WERI-Rb-1 (cell line): Measurements from ENCODE around the gene NHLRC4.

Experiments used
- DNase-seq: peaks from one replicate; pipeline ENCODE4 v3.0.0-alpha.2; 2020
- H3K27ac ChIP-seq: fragments of 250-450 bp; sonication (Bioruptor Pico); 2 replicates; pipeline ENCODE4 v1.5.1; 2020; ENCODE audit warnings: mild to moderate bottlenecking, moderate library complexity
- H3K27me3 ChIP-seq: fragments of 250-450 bp; sonication (Bioruptor Pico); 2 replicates; pipeline ENCODE4 v1.5.1; 2021; ENCODE audit warnings: mild to moderate bottlenecking, low read depth, moderate library complexity; ENCODE audit not compliant: insufficient read depth, severe bottlenecking
- H3K36me3 ChIP-seq: fragments of 250-450 bp; sonication (Bioruptor Pico); 2 replicates; pipeline ENCODE4 v1.5.1; 2020; ENCODE audit warnings: mild to moderate bottlenecking, moderate library complexity
- H3K4me3 ChIP-seq: 2 replicates; pipeline ENCODE4 v1.5.1; 2011; ENCODE audit warnings: low read depth, mild to moderate bottlenecking, control low read depth, low read length
- H3K9me3 ChIP-seq: fragments of 250-450 bp; sonication (Bioruptor Pico); 2 replicates; pipeline ENCODE4 v1.5.1; 2021; ENCODE audit warnings: mild to moderate bottlenecking, moderate library complexity; ENCODE audit not compliant: severe bottlenecking
- TF ChIP-seq, protein P1 (sequence below): IDR thresholded peaks from 2 replicates; pipeline ENCODE4 v1.5.1; 2011; ENCODE audit warnings: low read depth, mild to moderate bottlenecking, control low read depth, inconsistent platforms, low read length

NHLRC4 gene

DNA sequence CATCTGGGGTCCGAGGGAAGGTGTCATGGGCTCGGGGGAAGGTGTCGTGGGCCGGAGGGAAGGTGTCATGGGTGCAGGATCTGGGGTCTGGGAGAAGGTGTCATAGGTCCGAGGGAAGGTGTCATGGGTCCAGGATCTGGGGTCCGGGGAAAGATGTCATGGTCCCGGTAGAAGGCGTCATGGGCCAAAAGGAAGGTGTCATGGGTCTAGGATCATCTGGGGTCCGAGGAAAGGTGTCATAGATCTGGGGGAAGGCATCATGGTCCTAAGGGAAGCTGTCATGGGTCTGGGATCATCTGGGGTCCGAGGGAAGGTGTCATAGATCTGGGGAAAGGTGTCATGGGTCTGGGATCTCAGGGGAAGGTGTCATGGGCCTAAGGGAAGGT, 24.0 kb downstream of the NHLRC4 start:
- TF ChIP-seq, protein P1, sequence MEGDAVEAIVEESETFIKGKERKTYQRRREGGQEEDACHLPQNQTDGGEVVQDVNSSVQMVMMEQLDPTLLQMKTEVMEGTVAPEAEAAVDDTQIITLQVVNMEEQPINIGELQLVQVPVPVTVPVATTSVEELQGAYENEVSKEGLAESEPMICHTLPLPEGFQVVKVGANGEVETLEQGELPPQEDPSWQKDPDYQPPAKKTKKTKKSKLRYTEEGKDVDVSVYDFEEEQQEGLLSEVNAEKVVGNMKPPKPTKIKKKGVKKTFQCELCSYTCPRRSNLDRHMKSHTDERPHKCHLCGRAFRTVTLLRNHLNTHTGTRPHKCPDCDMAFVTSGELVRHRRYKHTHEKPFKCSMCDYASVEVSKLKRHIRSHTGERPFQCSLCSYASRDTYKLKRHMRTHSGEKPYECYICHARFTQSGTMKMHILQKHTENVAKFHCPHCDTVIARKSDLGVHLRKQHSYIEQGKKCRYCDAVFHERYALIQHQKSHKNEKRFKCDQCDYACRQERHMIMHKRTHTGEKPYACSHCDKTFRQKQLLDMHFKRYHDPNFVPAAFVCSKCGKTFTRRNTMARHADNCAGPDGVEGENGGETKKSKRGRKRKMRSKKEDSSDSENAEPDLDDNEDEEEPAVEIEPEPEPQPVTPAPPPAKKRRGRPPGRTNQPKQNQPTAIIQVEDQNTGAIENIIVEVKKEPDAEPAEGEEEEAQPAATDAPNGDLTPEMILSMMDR, result no peak
- no peak for DNase-seq
- no peaks in the 10 kb centered on the region for H3K9me3 ChIP-seq
- H3K27ac ChIP-seq, result peak overlapping the region; percentile 81; the same call in 1 of the 2 replicates
- H3K4me3 ChIP-seq, result peak overlapping the region; percentile 64
- peaks cover 22% of the 10 kb centered on the region for H3K36me3 ChIP-seq
- no peaks in the 10 kb centered on the region for H3K27me3 ChIP-seq

DNA sequence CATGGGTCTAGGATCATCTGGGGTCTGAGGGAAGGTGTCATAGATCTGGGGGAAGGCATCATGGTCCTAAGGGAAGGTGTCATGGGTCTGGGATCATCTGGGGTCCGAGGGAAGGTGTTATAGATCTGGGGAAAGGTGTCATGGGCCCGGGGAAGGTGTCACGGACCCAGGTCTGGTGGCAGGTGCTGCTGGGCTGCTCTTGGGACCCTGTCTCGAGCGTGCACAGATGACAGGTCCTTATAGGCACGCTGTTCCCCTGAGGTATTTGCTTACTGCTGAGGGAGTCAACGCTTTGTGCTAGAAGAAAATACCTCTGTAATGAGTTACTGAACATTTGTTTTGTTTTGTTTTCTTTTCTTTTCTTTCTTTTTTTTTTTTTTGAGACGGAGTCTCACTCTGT, 24.4 kb downstream of the NHLRC4 start:
- TF ChIP-seq, protein P1, result no peak
- H3K27ac ChIP-seq, result no peak overlapping the region
- H3K36me3 ChIP-seq, result peaks cover 24% of the 10 kb centered on the region
- H3K27me3 ChIP-seq, result no peaks in the 10 kb centered on the region
- H3K9me3 ChIP-seq, result no peaks in the 10 kb centered on the region
- no peak for DNase-seq
- no peak overlapping the region for H3K4me3 ChIP-seq

DNA sequence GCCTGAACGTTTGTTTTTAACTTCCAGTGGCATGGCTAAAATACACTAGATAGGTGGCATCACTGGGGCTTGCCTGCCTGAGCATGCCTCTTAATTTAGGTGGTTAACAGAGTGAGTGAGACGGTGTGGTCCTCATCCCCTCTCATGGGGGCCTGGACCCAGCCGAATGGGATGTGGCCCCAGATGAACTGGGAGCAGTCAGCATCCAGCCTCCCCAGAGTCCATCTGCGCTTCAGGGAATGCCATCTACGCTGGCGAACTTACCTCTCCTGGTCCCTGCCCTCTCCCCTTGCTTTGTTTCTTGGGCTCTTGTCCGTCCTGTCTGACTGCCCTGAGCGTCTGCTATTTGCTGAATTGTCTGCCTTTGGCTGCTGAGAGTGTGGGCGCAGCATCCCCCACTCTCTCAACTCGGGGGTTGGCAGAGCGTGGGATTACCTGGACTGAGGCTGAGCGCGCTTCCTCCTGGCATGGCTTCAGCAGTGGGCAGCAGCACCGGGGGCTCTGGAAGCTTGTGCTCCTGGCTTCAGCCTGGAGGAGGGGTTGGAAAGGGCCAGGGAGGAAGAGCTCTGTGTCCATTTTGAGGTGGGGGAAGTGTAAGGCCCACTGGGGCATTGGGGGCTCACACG, 25.2 kb downstream of the NHLRC4 start:
- TF ChIP-seq, protein P1, result no peak
- Histone ChIP-seq H3K4me3 (no peak overlapping the region), H3K27ac (peak overlapping the region; percentile 64), H3K36me3 (peaks cover 32% of the 10 kb centered on the region), H3K27me3 (no peaks in the 10 kb centered on the region), H3K9me3 (no peaks in the 10 kb centered on the region)
- DNase-seq, result no peak

DNA sequence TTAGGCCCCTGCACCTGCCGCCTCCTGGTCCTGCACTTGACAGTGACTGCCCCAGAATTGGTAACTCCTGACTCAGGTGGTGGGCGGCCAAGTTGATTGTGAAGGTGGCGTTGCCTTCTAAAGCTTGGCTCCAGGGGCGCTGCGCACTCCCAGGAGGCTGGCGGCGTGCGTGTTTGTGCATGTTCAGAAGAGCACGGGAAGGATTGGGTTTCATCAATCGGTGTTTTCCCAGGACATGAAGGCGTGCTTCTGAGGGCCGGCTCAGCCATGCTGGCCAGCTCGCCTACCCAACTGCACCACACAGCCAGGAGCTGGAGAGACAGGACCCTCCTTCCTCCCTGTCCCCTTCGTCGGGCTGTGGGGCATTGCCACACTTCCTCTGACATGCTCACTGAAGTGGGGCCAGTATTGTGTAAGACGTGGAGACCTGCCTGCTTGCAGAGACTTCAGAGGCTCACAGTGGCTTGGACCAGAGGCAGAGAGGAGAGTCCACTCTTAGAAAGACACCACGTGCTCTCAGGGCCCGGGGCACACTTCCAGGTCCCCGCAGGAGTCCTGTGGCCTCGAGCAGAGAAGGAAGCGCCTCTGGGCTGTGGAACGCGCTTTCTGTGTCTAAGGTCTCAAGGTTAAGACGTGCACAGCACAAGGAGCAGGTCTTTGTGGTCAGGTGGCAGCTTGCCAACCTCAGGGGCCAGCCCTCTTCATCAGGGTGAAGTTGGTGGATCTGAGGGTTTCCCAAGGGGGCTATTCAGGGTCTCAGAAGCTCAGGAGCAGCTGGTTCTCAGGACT, 25.9 kb downstream of the NHLRC4 start:
- DNase-seq, result peak; percentile 82
- Histone ChIP-seq H3K27me3 (no peaks in the 10 kb centered on the region), H3K9me3 (no peaks in the 10 kb centered on the region), H3K36me3 (peaks cover 32% of the 10 kb centered on the region), H3K4me3 (no peak overlapping the region), H3K27ac (peak overlapping the region; percentile 64)
- TF ChIP-seq, protein P1, result peak; percentile 83

DNA sequence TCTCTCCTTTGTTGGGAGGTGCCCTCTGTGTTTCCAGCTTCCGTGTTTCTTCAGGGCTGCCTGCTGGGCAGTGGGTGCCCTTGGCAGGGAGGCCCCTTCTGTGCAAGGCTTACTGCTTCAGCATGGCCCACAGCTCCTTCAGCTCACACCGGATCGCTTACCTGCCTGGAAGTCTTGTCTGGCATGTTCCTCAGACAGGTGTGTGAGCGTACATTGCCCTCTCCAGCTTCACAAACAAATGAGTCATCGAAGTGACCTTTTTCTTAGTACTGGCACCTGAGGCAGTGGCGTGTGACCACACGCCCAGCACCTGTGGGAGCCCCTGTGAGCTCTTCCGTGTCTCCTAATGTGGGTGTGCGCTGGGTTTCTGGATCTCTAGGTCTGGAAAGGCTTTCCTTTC, 26.6 kb downstream of the NHLRC4 start:
- Histone ChIP-seq H3K9me3 (no peaks in the 10 kb centered on the region), H3K4me3 (no peak overlapping the region), H3K27me3 (no peaks in the 10 kb centered on the region), H3K36me3 (peaks cover 29% of the 10 kb centered on the region), H3K27ac (peak overlapping the region; percentile 64)
- TF ChIP-seq, protein P1, result no peak
- DNase-seq, result no peak

DNA sequence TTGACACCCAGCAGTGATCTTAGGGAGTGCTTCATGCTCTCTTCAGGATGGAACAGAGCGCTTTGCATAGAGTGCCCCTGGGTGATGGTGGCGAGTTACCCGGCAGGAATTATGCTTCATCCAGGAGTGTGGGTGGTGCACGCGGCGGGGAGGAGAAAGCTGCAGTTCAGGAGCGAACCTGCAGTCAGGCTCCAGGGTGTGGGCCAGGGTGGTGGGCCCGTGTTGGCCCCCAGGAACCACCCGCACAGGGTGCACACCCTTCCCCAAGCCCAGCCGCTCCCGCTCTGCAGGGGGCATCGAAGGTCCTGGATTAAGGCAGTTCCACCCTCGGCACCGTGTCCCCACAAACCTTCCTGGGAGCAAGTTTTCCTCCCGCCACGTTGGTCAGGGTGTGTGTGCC, 27.0 kb downstream of the NHLRC4 start:
- Histone ChIP-seq H3K27me3 (no peaks in the 10 kb centered on the region), H3K36me3 (peaks cover 29% of the 10 kb centered on the region), H3K27ac (peak overlapping the region; percentile 64), H3K4me3 (no peak overlapping the region), H3K9me3 (no peaks in the 10 kb centered on the region)
- no peak for DNase-seq
- TF ChIP-seq, protein P1, result no peak
